GM12878 (cell line): ENCODE measurements around the gene PITPNB.

Experiments used
- ATF7 ChIP-seq: fragments of 450-650 bp; IDR thresholded peaks from 2 replicates; pipeline ENCODE4 v1.6.1; 2016; ENCODE audit warnings: low read depth, mild to moderate bottlenecking
- ELK1 ChIP-seq: IDR thresholded peaks from 2 replicates; pipeline ENCODE4 v1.6.1; 2012; ENCODE audit warnings: low read depth, low read length, improper control_type of control experiment
- PRDM15 ChIP-seq: fragments of 450-650 bp; formaldehyde crosslinking; IDR thresholded peaks from 2 replicates; pipeline ENCODE4 v1.4.0; 2020; ENCODE audit warnings: mild to moderate bottlenecking, moderate library complexity
- RAD21 ChIP-seq: IDR thresholded peaks from 2 replicates; pipeline ENCODE4 v1.6.1; 2011; ENCODE audit warnings: mild to moderate bottlenecking, low read depth, low read length, moderate library complexity; ENCODE audit not compliant: insufficient read depth
- TCF3 ChIP-seq: IDR thresholded peaks from 2 replicates; pipeline ENCODE4 v1.6.1; 2012; ENCODE audit warnings: low read depth, mild to moderate bottlenecking, low read length, borderline replicate concordance; ENCODE audit not compliant: insufficient read depth
- ZNF24 ChIP-seq: fragments of 450-650 bp; IDR thresholded peaks from 2 replicates; pipeline ENCODE4 v1.6.1; 2017; ENCODE audit warnings: antibody characterized with exemption, mild to moderate bottlenecking
- TF ChIP-seq, protein P1 (sequence below), 3 experiments: IDR thresholded peaks in 2 of 3; conservative IDR thresholded peaks in 1 of 3; 2 replicates each; pipeline ENCODE4 v1.5.1; 2011; ENCODE audit warnings: low read depth in 3 of 3, low read length in 3 of 3, mild to moderate bottlenecking in 3 of 3, control low read depth in 2 of 3, moderate library complexity in 2 of 3, inconsistent platforms in 1 of 3, mixed read lengths in 1 of 3; ENCODE audit not compliant: control insufficient read depth in 2 of 3, insufficient read depth in 1 of 3; ENCODE audit errors: extremely low read depth in 1 of 3
- TF ChIP-seq, protein P2 (sequence below): IDR thresholded peaks from 2 replicates; pipeline ENCODE4 v1.6.1; 2012; ENCODE audit warnings: mild to moderate bottlenecking, low read depth, low read length

GRCh38 chr22:27966168-27967064 lies 47.4 kb upstream of the PITPNB start:
- TF ChIP-seq ZNF24 (no peak), RAD21 (no peak), PRDM15 (CRISPR knock-in tag) (no peak), ATF7 (no peak), ELK1 (no peak), TCF3 (no peak)
- TF ChIP-seq, protein P1, sequence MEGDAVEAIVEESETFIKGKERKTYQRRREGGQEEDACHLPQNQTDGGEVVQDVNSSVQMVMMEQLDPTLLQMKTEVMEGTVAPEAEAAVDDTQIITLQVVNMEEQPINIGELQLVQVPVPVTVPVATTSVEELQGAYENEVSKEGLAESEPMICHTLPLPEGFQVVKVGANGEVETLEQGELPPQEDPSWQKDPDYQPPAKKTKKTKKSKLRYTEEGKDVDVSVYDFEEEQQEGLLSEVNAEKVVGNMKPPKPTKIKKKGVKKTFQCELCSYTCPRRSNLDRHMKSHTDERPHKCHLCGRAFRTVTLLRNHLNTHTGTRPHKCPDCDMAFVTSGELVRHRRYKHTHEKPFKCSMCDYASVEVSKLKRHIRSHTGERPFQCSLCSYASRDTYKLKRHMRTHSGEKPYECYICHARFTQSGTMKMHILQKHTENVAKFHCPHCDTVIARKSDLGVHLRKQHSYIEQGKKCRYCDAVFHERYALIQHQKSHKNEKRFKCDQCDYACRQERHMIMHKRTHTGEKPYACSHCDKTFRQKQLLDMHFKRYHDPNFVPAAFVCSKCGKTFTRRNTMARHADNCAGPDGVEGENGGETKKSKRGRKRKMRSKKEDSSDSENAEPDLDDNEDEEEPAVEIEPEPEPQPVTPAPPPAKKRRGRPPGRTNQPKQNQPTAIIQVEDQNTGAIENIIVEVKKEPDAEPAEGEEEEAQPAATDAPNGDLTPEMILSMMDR (IDR thresholded peaks at IDR 0.05 in 2 of 3, conservative IDR thresholded peaks at IDR 0.05 in 1 of 3; ENCODE audit: control insufficient read depth in 2 of 3, extremely low read depth in 1 of 3, insufficient read depth in 1 of 3, low read depth in 3 of 3, low read length in 3 of 3) = no peak
- TF ChIP-seq, protein P2, sequence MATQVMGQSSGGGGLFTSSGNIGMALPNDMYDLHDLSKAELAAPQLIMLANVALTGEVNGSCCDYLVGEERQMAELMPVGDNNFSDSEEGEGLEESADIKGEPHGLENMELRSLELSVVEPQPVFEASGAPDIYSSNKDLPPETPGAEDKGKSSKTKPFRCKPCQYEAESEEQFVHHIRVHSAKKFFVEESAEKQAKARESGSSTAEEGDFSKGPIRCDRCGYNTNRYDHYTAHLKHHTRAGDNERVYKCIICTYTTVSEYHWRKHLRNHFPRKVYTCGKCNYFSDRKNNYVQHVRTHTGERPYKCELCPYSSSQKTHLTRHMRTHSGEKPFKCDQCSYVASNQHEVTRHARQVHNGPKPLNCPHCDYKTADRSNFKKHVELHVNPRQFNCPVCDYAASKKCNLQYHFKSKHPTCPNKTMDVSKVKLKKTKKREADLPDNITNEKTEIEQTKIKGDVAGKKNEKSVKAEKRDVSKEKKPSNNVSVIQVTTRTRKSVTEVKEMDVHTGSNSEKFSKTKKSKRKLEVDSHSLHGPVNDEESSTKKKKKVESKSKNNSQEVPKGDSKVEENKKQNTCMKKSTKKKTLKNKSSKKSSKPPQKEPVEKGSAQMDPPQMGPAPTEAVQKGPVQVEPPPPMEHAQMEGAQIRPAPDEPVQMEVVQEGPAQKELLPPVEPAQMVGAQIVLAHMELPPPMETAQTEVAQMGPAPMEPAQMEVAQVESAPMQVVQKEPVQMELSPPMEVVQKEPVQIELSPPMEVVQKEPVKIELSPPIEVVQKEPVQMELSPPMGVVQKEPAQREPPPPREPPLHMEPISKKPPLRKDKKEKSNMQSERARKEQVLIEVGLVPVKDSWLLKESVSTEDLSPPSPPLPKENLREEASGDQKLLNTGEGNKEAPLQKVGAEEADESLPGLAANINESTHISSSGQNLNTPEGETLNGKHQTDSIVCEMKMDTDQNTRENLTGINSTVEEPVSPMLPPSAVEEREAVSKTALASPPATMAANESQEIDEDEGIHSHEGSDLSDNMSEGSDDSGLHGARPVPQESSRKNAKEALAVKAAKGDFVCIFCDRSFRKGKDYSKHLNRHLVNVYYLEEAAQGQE = no peak
